GM18867 (cell line): Measurements from ENCODE around the gene MFN2.
"Not testable (repeated sequence)": the region's sequence is repeated elsewhere in the genome, so short reads cannot be mapped to it uniquely, and the experiment has no call there.

Experiments used
- ATAC-seq: cut with Tn5 transposase; IDR thresholded peaks from one replicate; pipeline ENCODE4 v1.9.1; 2021; ENCODE audit warnings: mild to moderate bottlenecking, moderate library complexity; ENCODE audit not compliant: unreplicated experiment

Gene MFN2

GRCh38 chr1:11979851-11980675 lies at the start of gene MFN2:
MFN2 (plus strand) TSS chr1:11980444; CDS start chr1:11989169, 8,725 bp downstream.
- peak; percentile 92 for ATAC-seq

- ATAC-seq: no peak
Observed at GRCh38 chr1:11930571-11931445, 49.4 kb upstream of the MFN2 start.

GRCh38 chr1:11931845-11932244 lies 48.4 kb upstream of the MFN2 start:
- no peak for ATAC-seq

GRCh38 chr1:11934302-11935056 lies 45.8 kb upstream of the MFN2 start, which contains the start of gene PLOD1:
PLOD1 (plus strand) TSS chr1:11934717; CDS start chr1:11934780, 63 bp downstream.
- ATAC-seq: peak; percentile 90

GRCh38 chr1:11935057-11935412 lies 45.2 kb upstream of the MFN2 start:
- ATAC-seq: no peak

- ATAC-seq: not testable (repeated sequence)
Observed at GRCh38 chr1:11935733-11936132, 44.5 kb upstream of the MFN2 start.

GRCh38 chr1:11938722-11939526 lies 41.3 kb upstream of the MFN2 start:
- no peak for ATAC-seq

- ATAC-seq: not testable (repeated sequence)
Observed at GRCh38 chr1:11939794-11940193, 40.5 kb upstream of the MFN2 start.

GRCh38 chr1:11940260-11940921 lies 39.9 kb upstream of the MFN2 start:
- no peak for ATAC-seq

- ATAC-seq: no peak
Observed at GRCh38 chr1:11942280-11942679, 38.0 kb upstream of the MFN2 start.

- ATAC-seq: no peak
Observed at GRCh38 chr1:11943619-11944018, 36.6 kb upstream of the MFN2 start.

- no peak for ATAC-seq
Observed at GRCh38 chr1:11944358-11944931, 35.8 kb upstream of the MFN2 start.

- ATAC-seq: no peak
Observed at GRCh38 chr1:11946647-11947046, 33.6 kb upstream of the MFN2 start.

- no peak for ATAC-seq
Observed at GRCh38 chr1:11948822-11949458, 31.3 kb upstream of the MFN2 start.

- no peak for ATAC-seq
Observed at GRCh38 chr1:11951901-11952300, 28.3 kb upstream of the MFN2 start.

GRCh38 chr1:11952455-11953109 lies 27.7 kb upstream of the MFN2 start:
- no peak for ATAC-seq

GRCh38 chr1:11955221-11955620 lies 25.0 kb upstream of the MFN2 start:
- ATAC-seq: no peak

- no peak for ATAC-seq
Observed at GRCh38 chr1:11957398-11957797, 22.8 kb upstream of the MFN2 start.
